Glutamatergic neuron (in vitro differentiated cells): ENCODE results near the gene NOL6. TPM values are rescaled to one million over a fixed set of nuclear protein-coding genes. Genes with fewer than 3 reads are reported as not detected.
A peak's percentile ranks its signal among the peaks of the same experiment; 100 is the strongest.

ENCODE experiments used
- DNase-seq: peaks from one replicate; pipeline ENCODE4 v3.0.0; 2022
- H3K27ac Mint-ChIP-seq: one replicate; pipeline ENCODE4 v1.8.0; 2020; ENCODE audit warnings: mild to moderate bottlenecking, mixed read lengths, inconsistent platforms; ENCODE audit not compliant: unreplicated experiment
- H3K27me3 Mint-ChIP-seq: one replicate; pipeline ENCODE4 v1.8.0; 2020; ENCODE audit warnings: mild to moderate bottlenecking, moderate library complexity, mixed read lengths, inconsistent platforms; ENCODE audit not compliant: unreplicated experiment
- H3K36me3 Mint-ChIP-seq: one replicate; pipeline ENCODE4 v1.8.0; 2020; ENCODE audit warnings: mild to moderate bottlenecking, mixed read lengths, inconsistent platforms; ENCODE audit not compliant: unreplicated experiment
- H3K4me1 Mint-ChIP-seq: one replicate; pipeline ENCODE4 v1.8.0; 2020; ENCODE audit warnings: mild to moderate bottlenecking, low read depth, mixed read lengths, inconsistent platforms; ENCODE audit not compliant: unreplicated experiment
- H3K4me3 Mint-ChIP-seq: one replicate; pipeline ENCODE4 v1.8.0; 2020; ENCODE audit warnings: mild to moderate bottlenecking, mixed read lengths, inconsistent platforms; ENCODE audit not compliant: unreplicated experiment
- H3K9me3 Mint-ChIP-seq: one replicate; pipeline ENCODE4 v1.8.0; 2020; ENCODE audit warnings: mild to moderate bottlenecking, moderate library complexity, mixed read lengths, inconsistent platforms; ENCODE audit not compliant: unreplicated experiment
- CTCF ChIP-seq: fragments of 200-600 bp; sonication (generic); IDR thresholded peaks from one replicate; pipeline ENCODE4 v1.5.0; 2021; ENCODE audit not compliant: partially characterized antibody, unreplicated experiment
- total RNA-seq: library from RNA; stranded (reverse); fragmentation: NEBNext Ultra II Directional; extraction: Animal tissue kit (Norgen Biotek cat#: 25700); gene quantifications from one replicate; pipeline ENCODE4 v1.2.1, GENCODE V29; 2021; ENCODE audit not compliant: unreplicated experiment

The NOL6 gene
- total RNA-seq, 1 donor from 2014 or later: 25.6 TPM

DNA sequence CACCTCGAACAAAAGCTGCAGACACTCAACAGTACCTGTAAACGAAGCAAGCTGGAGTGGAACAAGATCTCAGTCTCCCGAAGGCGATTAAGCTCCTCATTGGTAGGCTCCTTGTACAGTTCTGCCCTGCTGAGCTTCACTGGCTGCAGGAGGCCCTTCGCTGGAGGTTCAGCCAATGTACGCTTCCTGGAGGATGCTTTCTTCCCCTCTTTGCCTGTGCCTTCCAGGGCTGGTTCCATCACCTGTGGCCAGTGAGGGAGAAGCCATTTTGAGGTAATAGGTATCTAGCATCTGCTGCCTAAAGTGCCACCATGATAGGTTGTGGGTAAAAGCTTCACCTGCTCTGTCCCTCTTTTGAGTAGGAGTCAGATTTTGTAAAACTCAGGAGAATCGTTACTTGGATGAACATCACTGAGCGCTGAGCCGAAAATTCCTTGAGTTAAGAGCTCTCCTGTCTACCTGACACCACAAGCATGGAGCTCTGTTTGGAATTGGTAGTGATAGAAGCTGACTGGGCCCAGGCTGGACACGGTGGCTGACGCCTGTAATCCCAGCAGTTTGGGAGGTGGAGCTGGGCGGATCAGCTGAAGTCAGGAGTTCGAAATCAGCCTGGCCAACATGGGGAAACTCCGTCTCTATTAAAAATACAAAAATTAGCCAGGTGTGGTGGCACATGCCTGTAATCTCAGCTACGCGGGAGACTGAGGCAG, 1.4 kb downstream of the NOL6 start:
- no peak for TF ChIP-seq CTCF
- DNase-seq: no peak
- Mint-ChIP-seq H3K27ac (no peak overlapping the region), H3K36me3 (no peaks in the 10 kb centered on the region), H3K4me1 (peaks cover 5% of the 10 kb centered on the region), H3K9me3 (peaks cover 3% of the 10 kb centered on the region), H3K4me3 (peak overlapping the region; percentile 69), H3K27me3 (peaks cover 2% of the 10 kb centered on the region)

- peaks cover 5% of the 10 kb centered on the region for H3K4me1 Mint-ChIP-seq
- peaks cover 3% of the 10 kb centered on the region for H3K9me3 Mint-ChIP-seq
- TF ChIP-seq CTCF: no peak
- peaks cover 2% of the 10 kb centered on the region for H3K27me3 Mint-ChIP-seq
- no peak for DNase-seq
- H3K4me3 Mint-ChIP-seq: peak overlapping the region; percentile 26
- H3K36me3 Mint-ChIP-seq: no peaks in the 10 kb centered on the region
- H3K27ac Mint-ChIP-seq: no peak overlapping the region
These were observed 2.4 kb downstream of the NOL6 start for GRCh38 chr9:33471361-33471760.

DNA sequence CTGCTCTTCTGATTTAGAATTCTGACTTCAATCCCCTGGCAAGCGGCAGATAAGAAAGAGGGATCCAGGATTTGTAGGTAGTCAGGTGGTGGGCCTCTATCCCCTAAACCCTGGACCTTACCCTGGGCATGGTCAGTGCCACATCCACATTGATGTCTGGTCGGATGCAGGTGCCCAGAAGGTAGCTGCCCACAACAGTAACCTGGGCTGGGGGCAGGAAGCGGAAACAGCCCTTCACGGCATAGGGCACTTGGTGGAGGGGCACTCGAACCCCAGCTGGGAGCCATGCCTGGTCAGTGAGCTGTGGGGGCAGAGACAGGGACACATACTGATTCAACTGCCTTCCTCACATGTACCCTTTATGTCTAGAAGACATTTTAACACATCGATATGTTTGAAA, 3.8 kb downstream of the NOL6 start:
- H3K27ac Mint-ChIP-seq: no peak overlapping the region
- TF ChIP-seq CTCF: no peak

DNA sequence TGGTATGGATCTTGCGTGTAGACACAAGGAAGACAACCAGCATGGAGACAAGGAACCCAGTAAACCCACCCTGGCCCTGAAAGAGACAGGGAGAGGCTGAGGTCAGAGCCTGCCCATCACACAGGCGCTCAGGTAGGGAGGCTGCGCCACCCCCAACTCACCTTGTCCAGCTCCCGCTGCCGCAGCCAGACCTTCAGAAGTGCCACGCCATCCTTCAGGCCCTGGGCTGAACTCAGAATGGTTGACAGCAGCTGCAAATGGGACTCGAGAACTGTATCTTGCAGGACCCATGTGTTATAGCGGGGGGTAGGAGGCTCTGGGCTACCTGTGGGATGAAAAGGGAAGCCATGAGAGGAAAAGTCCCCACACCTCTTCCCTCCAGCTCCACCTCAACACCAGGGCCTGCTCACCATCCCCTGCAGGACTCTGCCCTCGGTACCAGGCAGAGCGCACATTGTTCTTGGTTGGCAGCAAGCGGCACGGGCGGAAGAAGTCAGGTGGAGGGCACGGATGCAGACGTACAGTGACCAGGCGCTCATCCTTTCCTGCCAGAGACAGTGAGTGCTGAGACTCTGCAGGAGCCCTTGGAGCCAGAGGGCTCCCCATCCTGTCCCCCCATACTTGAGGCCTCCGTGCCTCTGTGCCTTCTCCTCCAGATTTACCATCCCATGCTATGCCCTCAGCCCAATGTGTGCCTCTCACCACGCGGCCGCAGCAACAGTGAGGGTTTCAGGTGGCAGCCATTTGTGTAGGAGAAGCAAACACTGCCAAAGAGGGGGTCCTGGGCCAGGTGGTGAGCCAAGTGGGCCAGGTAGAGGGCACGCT, 4.7 kb downstream of the NOL6 start:
- Mint-ChIP-seq H3K27ac (no peak overlapping the region), H3K27me3 (peaks cover 2% of the 10 kb centered on the region), H3K36me3 (no peaks in the 10 kb centered on the region), H3K9me3 (peaks cover 4% of the 10 kb centered on the region), H3K4me3 (no peak overlapping the region), H3K4me1 (peaks cover 5% of the 10 kb centered on the region)
- no peak for TF ChIP-seq CTCF
- no peak for DNase-seq

More for the DNA sequence above, 3.8 kb downstream of the NOL6 start:
- H3K36me3 Mint-ChIP-seq: no peaks in the 10 kb centered on the region
- H3K27me3 Mint-ChIP-seq: peaks cover 2% of the 10 kb centered on the region
- DNase-seq: no peak
- peaks cover 5% of the 10 kb centered on the region for H3K4me1 Mint-ChIP-seq
- peaks cover 5% of the 10 kb centered on the region for H3K9me3 Mint-ChIP-seq
- no peak overlapping the region for H3K4me3 Mint-ChIP-seq
